Urothelium cell line (cell line): ENCODE measurements around the gene MRPL43.

Experiments used
- DNase-seq: peaks from one replicate; pipeline ENCODE4 v3.0.0; 2011; ENCODE audit warnings: low spot score, mixed read lengths
- FAIRE-seq: peaks from 2 replicates; lab custom pipeline; 2011; peaks lifted over from hg19 to GRCh38; lab: Jason Lieb, UNC

The MRPL43 gene

DNA sequence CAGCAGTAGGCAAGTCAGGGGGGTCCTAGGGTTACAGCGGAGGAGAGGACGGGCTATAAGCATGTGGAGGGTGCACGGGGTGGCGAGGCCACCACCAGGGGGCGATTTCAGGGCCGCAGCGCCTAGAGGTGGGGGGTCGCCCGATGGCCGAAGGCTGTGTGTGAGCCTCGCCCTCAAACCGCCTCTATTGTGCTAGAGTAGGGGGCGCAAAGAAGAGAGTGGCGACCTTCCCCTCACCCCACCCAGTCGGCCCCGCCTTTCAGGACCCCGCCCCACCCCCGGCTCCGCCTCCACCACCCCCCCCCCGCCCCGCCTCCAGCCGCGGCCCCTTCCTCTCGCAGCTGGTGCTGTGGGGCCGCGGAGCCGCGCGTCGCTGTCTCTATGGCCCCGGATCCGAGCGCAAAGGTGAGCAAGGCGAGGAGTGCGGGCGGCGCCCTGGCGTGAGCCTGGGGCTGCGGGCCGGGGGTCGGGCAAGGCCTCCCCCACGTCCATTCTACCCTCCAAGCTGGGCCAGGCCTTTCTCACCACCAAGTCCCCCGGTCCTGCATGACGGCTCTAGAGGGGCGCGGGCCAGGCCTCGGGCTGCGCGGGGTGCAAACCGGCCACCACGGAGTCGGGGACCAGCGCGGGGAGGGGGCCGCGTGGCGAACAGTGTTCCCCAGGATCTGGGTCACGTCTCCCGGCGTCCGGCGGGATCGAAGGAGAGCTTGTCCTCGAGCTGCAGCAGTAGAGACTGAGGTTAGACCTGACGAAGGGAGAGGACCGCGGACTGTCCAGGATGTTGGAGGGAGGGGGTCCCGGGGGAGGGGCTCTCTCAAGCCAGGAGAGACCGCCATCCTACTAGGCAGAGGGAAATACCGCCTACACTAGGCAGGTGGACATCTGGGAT, 17.9 kb downstream of the MRPL43 start, which contains the start of gene SEMA4G:
Gene SEMA4G (plus strand): TSS at position 318 of the 889 bp plus-strand sequence. CDS start 3,409 bp downstream, outside the sequence.
- DNase-seq (peak; percentile 76), FAIRE-seq (no peak)

DNA sequence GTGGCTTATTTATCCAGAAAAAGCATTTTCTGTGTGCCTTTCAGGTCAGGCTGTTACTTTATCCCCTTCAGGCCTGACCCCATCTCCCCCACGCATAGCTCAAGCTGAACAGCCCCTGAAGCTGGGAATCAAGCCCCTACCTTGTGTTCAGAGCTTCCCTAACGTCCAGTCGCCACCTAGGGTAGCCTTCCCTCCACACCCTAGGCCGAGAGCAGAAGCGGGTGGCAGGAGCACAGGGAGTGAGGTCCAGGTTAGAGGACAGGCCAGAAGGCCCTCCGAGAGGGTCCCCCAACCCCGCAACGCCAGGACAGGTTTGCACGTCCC, 18.5 kb downstream of the MRPL43 start:
- FAIRE-seq, result no peak
- no peak for DNase-seq

DNA sequence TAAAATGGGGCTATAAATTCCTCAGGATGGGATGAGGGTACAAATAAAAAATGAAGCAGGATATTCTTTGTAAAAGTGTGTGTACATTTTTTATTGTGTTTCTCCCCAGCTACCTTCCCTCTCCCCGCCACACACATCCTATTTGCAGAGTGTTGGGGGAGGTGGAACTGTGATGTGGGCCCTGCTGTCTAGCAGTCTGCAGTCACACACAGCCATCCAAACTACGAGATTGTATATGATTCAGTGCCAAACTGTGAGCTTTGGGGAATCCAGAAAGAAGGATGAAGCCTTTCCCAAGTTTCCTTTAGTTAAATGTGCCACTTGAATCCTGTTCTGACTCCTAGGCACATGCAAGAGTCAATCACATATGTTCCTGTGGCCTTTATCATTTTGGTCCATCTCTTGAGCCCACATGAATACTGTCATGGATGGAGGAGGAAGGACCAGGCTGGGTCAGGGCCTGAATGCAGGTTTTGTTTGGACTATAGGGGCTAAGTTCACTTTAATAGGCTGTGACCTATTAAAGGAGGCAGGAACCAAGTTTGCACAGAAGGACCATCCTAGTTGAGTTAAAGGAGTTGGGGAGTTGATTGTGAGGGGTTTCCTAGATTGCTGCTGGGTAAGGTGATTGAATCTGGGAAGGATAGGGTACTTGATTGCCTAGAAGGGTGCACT, 19.1 kb downstream of the MRPL43 start:
- FAIRE-seq (no peak), DNase-seq (no peak)

DNA sequence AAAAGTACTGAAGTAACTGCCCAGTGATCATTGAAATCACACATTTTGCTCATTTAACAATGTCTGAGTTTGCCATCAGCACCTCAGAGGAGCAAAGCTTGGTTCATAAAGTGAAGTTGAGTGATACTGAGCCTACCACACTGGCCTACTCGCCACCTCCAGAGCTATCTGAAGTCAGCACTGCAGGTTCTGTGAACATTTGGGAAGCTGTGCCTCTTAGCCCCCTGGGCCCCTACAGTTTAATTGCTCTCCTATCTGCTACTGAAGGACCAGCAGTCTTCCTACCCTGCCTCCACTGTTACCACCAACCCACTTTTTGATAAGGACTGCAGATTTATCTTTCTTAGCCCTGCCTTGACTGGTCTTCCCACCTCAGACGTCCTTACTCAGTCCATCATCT, 20.0 kb downstream of the MRPL43 start:
- FAIRE-seq (no peak), DNase-seq (no peak)

DNA sequence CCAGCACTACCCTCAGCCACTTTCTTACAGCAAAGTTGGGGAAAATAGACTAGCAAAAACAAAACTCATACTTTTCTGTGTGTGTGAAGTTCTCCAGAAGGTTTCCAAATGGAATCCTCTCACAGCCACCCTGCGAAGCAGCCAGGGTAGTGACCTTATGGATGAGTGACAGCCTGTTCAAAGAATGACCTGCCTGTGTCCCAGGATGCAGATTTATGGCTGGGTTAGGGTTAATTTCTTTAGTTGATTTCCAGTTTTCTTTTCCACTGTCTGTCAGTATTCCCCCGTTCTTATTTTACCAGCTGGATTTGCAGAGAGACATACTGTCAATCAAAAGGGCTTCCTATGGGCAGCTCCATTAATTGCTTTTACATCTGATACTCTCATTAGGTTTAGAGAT, 20.4 kb downstream of the MRPL43 start:
- DNase-seq, result no peak
- FAIRE-seq, result no peak

DNA sequence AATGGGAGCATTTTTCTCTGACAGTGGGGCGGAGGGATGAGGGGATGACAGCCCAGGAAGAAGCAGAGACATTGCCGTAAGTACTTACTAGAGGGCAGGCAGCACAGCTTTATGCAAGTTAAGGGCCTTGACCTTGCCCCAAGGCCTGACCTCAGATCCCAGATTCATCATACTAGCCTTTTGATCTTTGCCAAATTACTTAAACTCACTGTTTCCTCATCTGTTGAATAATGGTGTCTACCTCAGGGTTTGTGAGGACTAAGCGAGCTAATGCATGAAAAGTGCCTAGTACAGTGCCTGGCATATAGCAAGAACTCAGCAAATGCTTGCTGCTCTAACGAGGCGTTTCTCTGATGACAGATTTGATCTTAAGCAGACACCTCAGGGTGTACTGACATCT, 21.5 kb downstream of the MRPL43 start:
- FAIRE-seq (no peak), DNase-seq (no peak)

DNA sequence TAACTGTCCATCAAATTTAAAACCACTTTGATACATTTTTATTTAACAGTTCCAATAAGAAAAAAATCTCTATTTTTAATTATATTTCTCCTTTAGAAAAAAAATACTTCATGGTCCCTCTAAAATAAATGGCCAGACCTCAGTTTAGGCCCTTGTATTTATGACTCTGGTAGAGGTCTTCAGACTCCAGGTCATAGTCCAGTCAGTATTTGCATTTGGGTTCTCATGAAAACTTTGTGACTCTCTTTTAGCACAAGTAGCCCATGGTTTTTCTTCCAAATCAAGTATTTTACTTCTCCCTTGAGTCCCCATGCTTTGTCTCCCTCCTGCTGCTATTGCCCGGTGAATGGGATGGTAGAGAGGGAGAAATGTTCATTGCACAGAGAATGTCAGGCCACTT, 23.5 kb downstream of the MRPL43 start:
- FAIRE-seq (no peak), DNase-seq (no peak)

DNA sequence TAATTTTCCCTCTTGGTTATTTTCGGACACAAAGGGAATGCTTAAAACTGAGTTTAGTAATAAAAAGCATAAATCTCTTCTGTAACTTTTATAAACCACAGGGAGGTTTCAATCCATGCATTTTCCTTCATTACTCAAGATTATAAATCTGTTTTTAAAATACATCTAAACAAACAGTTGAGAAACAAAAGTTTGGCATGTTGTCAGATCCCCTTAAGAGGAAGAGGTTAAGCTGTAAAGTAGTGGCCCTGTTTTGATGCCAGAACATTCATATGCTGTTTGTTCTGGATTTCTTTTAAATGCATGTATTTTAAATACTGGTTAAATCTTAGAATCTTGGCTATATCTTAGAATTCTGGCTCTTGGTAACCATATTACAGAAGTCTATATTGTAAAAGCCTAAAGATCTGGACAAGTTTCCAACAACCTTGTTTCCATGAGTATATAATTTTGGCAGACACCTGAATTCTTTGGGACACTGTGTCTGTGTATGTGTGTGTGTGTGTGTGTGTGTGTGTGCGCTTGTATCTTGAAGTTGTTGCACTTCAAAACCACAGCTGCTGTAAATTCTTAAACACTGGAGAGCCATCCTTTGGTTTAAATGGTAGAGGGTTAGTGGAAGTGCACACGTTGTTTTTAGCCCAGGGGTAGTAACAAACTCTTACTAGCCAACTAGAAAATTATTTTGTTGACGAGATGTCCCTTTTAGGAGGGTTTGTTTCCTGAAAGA, 24.8 kb downstream of the MRPL43 start:
- FAIRE-seq (no peak), DNase-seq (no peak)

DNA sequence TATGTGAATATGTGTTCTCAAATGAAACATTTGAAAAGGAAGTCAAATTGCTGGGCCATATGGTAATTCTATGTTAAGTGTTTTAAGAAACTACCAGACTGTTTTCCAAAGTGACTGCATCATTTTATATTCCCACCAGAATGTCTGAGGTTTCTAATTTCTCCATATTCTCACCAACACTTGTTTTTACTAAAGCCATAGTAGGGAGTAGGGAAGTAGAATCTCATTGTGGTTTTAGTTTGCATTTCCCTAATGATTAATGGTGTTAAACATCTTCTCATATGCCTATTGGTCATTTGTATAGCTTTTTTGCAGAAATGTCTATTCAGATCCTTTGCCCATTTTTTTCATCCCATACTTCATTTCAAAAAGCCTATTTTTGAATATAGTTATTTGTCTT, 27.0 kb downstream of the MRPL43 start:
- DNase-seq (no peak), FAIRE-seq (no peak)

DNA sequence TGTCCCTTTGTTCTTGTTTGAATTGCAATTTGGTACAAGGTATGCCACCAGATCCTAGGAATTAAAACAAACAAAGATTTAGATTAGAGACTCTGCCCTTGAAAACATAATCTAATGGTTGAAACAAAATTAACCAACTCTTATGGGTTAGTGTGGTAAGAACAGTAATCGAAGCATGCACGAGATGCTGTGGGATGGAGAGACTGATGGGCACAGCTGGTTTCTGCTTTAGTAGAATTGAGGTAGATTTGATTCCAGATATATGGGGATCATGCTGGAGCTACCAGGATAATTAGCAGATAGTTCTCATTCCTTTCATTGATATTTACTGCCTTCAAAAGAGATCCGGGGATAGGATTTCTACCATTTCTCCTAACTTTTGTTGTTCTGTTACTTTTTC, 38.4 kb downstream of the MRPL43 start:
- no peak for DNase-seq
- no peak for FAIRE-seq

DNA sequence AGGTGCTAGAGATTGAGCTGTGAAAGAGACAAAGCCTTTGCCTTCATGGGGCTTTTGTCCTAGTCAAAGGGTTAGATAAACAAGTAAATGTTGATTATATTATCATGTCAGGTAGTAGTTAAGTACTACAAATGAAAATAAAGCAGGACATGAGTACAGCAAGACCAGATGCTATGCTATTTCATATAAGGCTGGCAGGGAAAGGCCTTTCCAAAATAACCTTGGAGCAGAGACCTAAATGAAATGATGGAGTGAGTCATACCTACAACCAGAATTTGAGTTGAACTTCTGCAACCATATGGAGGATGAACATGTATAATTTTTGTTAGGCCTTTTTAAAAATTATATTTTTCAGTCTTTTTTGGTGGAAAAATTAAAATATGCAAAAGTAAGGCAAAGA, 41.5 kb downstream of the MRPL43 start:
- FAIRE-seq (no peak), DNase-seq (no peak)

DNA sequence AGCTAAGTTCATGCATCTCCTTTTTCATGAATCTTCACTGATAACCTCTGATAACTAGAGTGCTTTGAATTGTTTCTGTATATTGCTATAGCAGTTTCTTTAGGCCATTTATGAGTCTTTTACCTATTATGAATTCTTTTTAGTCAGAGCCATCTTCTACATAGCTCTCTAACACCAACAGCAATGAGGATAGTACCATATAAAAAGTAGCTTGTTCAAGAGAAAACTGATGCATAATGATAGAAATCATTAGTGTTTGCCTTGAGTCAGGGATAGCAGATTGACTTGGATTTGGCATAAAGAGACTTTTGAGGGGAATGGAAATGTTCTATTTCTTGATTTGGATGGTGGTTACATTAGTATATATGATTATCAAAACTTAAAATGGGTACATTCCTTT, 43.8 kb downstream of the MRPL43 start:
- no peak for FAIRE-seq

DNA sequence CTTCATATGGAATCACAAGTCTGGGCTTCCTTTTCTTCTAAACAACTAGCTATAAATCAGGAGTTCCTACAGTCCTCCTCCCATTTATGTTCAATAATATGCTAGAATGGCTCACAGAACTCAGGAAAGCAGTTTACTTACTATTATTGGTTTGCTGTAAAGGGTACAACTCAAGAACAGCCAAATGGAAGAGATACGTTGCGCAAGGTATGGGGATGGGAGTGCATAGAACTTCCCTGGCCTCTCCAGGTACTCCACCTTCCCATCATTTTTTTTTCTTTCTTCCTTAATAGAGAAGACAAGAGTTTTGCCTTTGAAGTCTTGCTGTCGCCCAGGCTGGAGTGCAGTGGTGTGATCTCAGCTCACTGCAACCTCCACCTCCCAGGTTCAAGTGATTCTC, 45.1 kb downstream of the MRPL43 start:
- FAIRE-seq, result no peak
- DNase-seq, result no peak

More for the DNA sequence above, 43.8 kb downstream of the MRPL43 start:
- DNase-seq, result no peak

DNA sequence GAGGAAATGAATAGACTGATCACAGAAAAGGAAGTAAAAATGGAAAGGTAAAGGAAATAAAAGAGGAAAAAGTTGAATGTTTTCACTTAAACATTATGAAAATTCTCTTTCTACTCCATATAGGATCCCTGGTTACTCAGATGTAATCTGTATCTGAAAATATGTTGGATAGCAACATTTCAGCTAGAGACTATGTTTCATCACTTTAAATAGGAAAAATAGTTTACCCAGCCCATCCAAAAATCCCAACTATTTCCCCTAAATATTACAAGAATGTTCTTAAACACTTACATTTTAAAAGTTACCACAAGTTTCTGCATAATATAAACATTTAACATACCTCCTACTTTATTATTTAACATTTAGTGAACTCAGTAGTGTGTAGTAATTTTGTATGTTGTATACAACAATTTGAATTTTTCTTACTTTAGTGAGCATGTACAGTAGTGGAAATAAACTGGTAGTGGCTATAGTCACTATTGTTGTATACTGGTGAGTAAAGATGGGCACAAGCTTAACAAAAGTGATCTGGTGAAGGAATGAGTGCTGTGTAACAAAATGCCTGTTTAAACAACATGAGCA, 47.4 kb downstream of the MRPL43 start:
- DNase-seq (no peak), FAIRE-seq (no peak)
